ENCODE results near the gene TMPRSS6.

DNA sequence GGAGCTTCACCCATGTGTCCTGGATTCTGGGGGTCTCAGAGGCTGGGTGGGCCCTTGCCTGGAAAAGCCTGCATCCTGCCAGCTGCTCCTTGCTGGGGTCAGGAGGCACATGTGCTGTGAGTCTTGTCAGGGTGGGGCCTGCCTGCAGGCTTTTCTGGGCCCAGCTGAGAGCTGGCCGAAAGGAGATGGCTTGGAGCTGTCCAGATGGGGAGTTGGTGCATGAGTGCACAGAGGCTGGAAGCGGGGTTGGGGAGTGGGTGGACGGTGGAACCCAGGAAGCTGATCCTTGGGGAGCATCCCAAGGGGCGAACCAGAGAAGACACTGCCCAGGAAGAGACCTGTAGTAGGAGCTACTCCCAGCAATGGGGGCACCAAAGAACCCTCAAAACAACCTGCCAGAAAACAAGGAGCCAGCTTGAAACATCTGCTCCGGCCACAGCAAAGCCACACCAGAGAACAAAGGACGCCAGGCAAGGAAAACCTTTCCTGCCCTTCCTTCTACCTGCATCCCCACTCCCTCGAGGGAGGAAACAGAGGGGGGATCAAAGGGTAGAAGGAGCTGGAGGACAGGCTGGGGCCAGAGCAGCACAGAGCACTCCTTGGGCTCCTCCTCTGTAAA is 66.2 kb downstream of the TMPRSS6 start:
- TF ChIP-seq, protein P1, sequence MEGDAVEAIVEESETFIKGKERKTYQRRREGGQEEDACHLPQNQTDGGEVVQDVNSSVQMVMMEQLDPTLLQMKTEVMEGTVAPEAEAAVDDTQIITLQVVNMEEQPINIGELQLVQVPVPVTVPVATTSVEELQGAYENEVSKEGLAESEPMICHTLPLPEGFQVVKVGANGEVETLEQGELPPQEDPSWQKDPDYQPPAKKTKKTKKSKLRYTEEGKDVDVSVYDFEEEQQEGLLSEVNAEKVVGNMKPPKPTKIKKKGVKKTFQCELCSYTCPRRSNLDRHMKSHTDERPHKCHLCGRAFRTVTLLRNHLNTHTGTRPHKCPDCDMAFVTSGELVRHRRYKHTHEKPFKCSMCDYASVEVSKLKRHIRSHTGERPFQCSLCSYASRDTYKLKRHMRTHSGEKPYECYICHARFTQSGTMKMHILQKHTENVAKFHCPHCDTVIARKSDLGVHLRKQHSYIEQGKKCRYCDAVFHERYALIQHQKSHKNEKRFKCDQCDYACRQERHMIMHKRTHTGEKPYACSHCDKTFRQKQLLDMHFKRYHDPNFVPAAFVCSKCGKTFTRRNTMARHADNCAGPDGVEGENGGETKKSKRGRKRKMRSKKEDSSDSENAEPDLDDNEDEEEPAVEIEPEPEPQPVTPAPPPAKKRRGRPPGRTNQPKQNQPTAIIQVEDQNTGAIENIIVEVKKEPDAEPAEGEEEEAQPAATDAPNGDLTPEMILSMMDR (IDR thresholded peaks at IDR 0.05; ENCODE audit: low read depth, low read length), result no peak
- no peak for TF ChIP-seq EZH2phosphoT487 (IDR thresholded peaks at IDR 0.05; ENCODE audit: low read depth)
